HepG2 (cell line): ENCODE results near the gene ZKSCAN1. TPM values are rescaled to one million over a fixed set of nuclear protein-coding genes. Genes with fewer than 3 reads are reported as not detected.

Source experiments
- CBX1 ChIP-seq: IDR thresholded peaks from one replicate; pipeline ENCODE4 v1.6.1; 2016; ENCODE audit warnings: antibody characterized with exemption, low read depth
- CREB1 ChIP-seq, 2 experiments: fragments of 450-650 bp in 1 of 2; IDR thresholded peaks; 2 replicates each; pipeline ENCODE4 v1.6.1; 2016 to 2017; ENCODE audit warnings: control low read depth in 1 of 2, mild to moderate bottlenecking in 1 of 2, missing compliant biosample characterization in 1 of 2, missing genetic modification characterization in 1 of 2
- ETV6 ChIP-seq: sonication (generic); formaldehyde crosslinking; conservative IDR thresholded peaks from 2 replicates; pipeline ENCODE4 v1.4.0; 2020; ENCODE audit warnings: missing genetic modification reagents
- FOXO1 ChIP-seq: sonication (generic); formaldehyde crosslinking; IDR thresholded peaks from 2 replicates; pipeline ENCODE4 v1.4.0; 2020; ENCODE audit warnings: missing genetic modification reagents
- HMGXB3 ChIP-seq: sonication (generic); formaldehyde crosslinking; IDR thresholded peaks from 2 replicates; pipeline ENCODE4 v1.4.0; 2020; ENCODE audit warnings: missing genetic modification reagents, borderline replicate concordance
- KDM6A ChIP-seq: IDR thresholded peaks from 2 replicates; pipeline ENCODE4 v1.6.1; 2016; ENCODE audit warnings: low read depth
- KMT2B ChIP-seq: IDR thresholded peaks from 2 replicates; pipeline ENCODE4 v1.6.1; 2016; ENCODE audit warnings: missing genetic modification reagents, missing compliant biosample characterization
- MXI1 ChIP-seq: IDR thresholded peaks from 3 replicates; pipeline ENCODE4 v1.6.1; 2012; ENCODE audit warnings: low read depth, low read length, inconsistent platforms, borderline replicate concordance
- MYPOP ChIP-seq: sonication (generic); formaldehyde crosslinking; IDR thresholded peaks from 2 replicates; pipeline ENCODE4 v1.8.1; 2023; ENCODE audit warnings: mild to moderate bottlenecking, moderate library complexity, missing genetic modification reagents
- NFYC ChIP-seq: IDR thresholded peaks from 2 replicates; pipeline ENCODE4 v1.6.1; 2016; ENCODE audit warnings: missing genetic modification reagents, missing compliant biosample characterization
- NR3C1 ChIP-seq: sonication (generic); formaldehyde crosslinking; IDR thresholded peaks from 2 replicates; pipeline ENCODE4 v1.4.0; 2020; ENCODE audit warnings: missing genetic modification reagents
- PHF21A ChIP-seq: sonication (generic); formaldehyde crosslinking; IDR thresholded peaks from 2 replicates; pipeline ENCODE4 v1.5.0; 2020; ENCODE audit warnings: mild to moderate bottlenecking, missing genetic modification reagents
- SNRNP70 ChIP-seq: fragments of 200-400 bp; formaldehyde crosslinking; IDR thresholded peaks from 2 replicates; pipeline ENCODE4 v1.6.1; 2017; ENCODE audit warnings: mild to moderate bottlenecking, low read depth, low read length, moderate library complexity
- ZFP36 ChIP-seq: fragments of 150-350 bp; IDR thresholded peaks from 2 replicates; pipeline ENCODE4 v1.6.1; 2018; ENCODE audit warnings: borderline replicate concordance, low read length, low read depth; ENCODE audit not compliant: partially characterized antibody
- ZNF180 ChIP-seq: sonication (generic); formaldehyde crosslinking; IDR thresholded peaks from 2 replicates; pipeline ENCODE4 v1.4.0; 2020; ENCODE audit warnings: low read depth, missing genetic modification reagents, borderline replicate concordance
- ZNF264 ChIP-seq: sonication (generic); formaldehyde crosslinking; IDR thresholded peaks from 2 replicates; pipeline ENCODE4 v1.4.0; 2020; ENCODE audit warnings: missing genetic modification reagents
- ZNF274 ChIP-seq: sonication (generic); formaldehyde crosslinking; IDR thresholded peaks from 2 replicates; pipeline ENCODE4 v1.5.1; 2020; ENCODE audit warnings: mild to moderate bottlenecking, missing genetic modification reagents
- ZNF296 ChIP-seq: sonication (generic); formaldehyde crosslinking; conservative IDR thresholded peaks from 2 replicates; pipeline ENCODE4 v1.5.0; 2020; ENCODE audit warnings: mild to moderate bottlenecking, missing genetic modification reagents
- ZNF484 ChIP-seq: sonication (generic); formaldehyde crosslinking; IDR thresholded peaks from 2 replicates; pipeline ENCODE4 v1.5.1; 2020; ENCODE audit warnings: mild to moderate bottlenecking, low read depth, missing genetic modification reagents, borderline replicate concordance
- ZNF577 ChIP-seq: sonication (generic); formaldehyde crosslinking; IDR thresholded peaks from 2 replicates; pipeline ENCODE4 v1.4.0; 2020; ENCODE audit warnings: mild to moderate bottlenecking, low read depth, missing genetic modification reagents, borderline replicate concordance
- ZNF772 ChIP-seq: sonication (generic); formaldehyde crosslinking; IDR thresholded peaks from 2 replicates; pipeline ENCODE4 v1.5.0; 2020; ENCODE audit warnings: mild to moderate bottlenecking, missing genetic modification reagents
- polyA plus RNA-seq, 8 experiments: library from polyadenylated mRNA; depleted of rRNA in 3 of 8; stranded (reverse) in 7 of 8; unstranded in 1 of 8; fragments of >200 nt; fragmentation: Illumina TruSeq in 4 of 8; extraction: Trizol in 4 of 8; gene quantifications; 2 replicates each; pipeline versions ENCODE4 v1.2.1 to v1.2.3, GENCODE V29; 2011 to 2016; ENCODE audit warnings: low read depth in 4 of 8, missing spikeins in 1 of 8, mixed read lengths in 1 of 8; ENCODE audit not compliant: insufficient read depth in 1 of 8
- total RNA-seq, 5 experiments: library from RNA; depleted of rRNA; stranded (reverse); fragments of >200 nt; fragmentation: Illumina TruSeq; extraction: Trizol; gene quantifications; 2 replicates each; pipeline ENCODE4 v1.2.3, GENCODE V29; 2016; ENCODE audit warnings: low read depth in 1 of 5
- TF ChIP-seq, protein P1 (sequence below): IDR thresholded peaks from 2 replicates; pipeline ENCODE4 v1.4.0; 2020; ENCODE audit warnings: mild to moderate bottlenecking, missing genetic modification reagents

The ZKSCAN1 gene
- total and polyA plus RNA-seq, 2 of the 13 experiments (the other 11 are each of a cell fraction or from before 2014, with no cell fraction given) = 46.4 to 60.6 TPM

- TF ChIP-seq, protein P1, sequence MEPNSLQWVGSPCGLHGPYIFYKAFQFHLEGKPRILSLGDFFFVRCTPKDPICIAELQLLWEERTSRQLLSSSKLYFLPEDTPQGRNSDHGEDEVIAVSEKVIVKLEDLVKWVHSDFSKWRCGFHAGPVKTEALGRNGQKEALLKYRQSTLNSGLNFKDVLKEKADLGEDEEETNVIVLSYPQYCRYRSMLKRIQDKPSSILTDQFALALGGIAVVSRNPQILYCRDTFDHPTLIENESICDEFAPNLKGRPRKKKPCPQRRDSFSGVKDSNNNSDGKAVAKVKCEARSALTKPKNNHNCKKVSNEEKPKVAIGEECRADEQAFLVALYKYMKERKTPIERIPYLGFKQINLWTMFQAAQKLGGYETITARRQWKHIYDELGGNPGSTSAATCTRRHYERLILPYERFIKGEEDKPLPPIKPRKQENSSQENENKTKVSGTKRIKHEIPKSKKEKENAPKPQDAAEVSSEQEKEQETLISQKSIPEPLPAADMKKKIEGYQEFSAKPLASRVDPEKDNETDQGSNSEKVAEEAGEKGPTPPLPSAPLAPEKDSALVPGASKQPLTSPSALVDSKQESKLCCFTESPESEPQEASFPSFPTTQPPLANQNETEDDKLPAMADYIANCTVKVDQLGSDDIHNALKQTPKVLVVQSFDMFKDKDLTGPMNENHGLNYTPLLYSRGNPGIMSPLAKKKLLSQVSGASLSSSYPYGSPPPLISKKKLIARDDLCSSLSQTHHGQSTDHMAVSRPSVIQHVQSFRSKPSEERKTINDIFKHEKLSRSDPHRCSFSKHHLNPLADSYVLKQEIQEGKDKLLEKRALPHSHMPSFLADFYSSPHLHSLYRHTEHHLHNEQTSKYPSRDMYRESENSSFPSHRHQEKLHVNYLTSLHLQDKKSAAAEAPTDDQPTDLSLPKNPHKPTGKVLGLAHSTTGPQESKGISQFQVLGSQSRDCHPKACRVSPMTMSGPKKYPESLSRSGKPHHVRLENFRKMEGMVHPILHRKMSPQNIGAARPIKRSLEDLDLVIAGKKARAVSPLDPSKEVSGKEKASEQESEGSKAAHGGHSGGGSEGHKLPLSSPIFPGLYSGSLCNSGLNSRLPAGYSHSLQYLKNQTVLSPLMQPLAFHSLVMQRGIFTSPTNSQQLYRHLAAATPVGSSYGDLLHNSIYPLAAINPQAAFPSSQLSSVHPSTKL (CRISPR knock-in tag) = peak; percentile 74
- TF ChIP-seq ZNF274 (CRISPR knock-in tag) (peak; percentile 92), ZNF484 (CRISPR knock-in tag) (no peak), CBX1 (no peak), ZNF296 (CRISPR knock-in tag) (no peak), HMGXB3 (peak; percentile 84; the same call in 1 of the 2 replicates), ZNF180 (CRISPR knock-in tag) (no peak), ZNF772 (CRISPR knock-in tag) (peak; percentile 88), KMT2B (CRISPR knock-in tag) (peak; percentile 90), MYPOP (CRISPR knock-in tag) (peak; percentile 91), MXI1 (peak; percentile 88; the same call in 1 of the 3 replicates), KDM6A (CRISPR knock-in tag) (peak; percentile 41; the same call in 1 of the 2 replicates), FOXO1 (CRISPR knock-in tag) (peak; percentile 84; the same call in 1 of the 2 replicates), NFYC (CRISPR knock-in tag) (peak; percentile 34; the same call in 1 of the 2 replicates), NR3C1 (no peak), CREB1 (IDR thresholded peaks at IDR 0.05) (0 out of 2 replicates have a peak, but pooled peaks have one; percentile 10), CREB1 (CRISPR knock-in tag; IDR thresholded peaks at IDR 0.05) (peak; percentile 64), ZNF264 (CRISPR knock-in tag) (peak; percentile 76), ZNF577 (no peak), SNRNP70 (no peak), ZFP36 (no peak), PHF21A (CRISPR knock-in tag) (peak; percentile 78), ETV6 (CRISPR knock-in tag) (0 out of 2 replicates have a peak, but pooled peaks have one; percentile 48)
These were observed 17.8 kb upstream of the ZKSCAN1 start (continued) for GRCh38 chr7:99997545-99998137.
